ENCODE results near the gene TMEM135.

The TMEM135 gene

GRCh38 chr11:87193756-87194470, 156.2 kb downstream of the TMEM135 start:
- no peak overlapping the region for H3K4me3 ChIP-seq (ENCODE audit: low read length)
- TF ChIP-seq CTCF (conservative IDR thresholded peaks at IDR 0.05; ENCODE audit: low read length), result no peak
- no peak for DNase-seq (ENCODE audit: low read depth)

DNA sequence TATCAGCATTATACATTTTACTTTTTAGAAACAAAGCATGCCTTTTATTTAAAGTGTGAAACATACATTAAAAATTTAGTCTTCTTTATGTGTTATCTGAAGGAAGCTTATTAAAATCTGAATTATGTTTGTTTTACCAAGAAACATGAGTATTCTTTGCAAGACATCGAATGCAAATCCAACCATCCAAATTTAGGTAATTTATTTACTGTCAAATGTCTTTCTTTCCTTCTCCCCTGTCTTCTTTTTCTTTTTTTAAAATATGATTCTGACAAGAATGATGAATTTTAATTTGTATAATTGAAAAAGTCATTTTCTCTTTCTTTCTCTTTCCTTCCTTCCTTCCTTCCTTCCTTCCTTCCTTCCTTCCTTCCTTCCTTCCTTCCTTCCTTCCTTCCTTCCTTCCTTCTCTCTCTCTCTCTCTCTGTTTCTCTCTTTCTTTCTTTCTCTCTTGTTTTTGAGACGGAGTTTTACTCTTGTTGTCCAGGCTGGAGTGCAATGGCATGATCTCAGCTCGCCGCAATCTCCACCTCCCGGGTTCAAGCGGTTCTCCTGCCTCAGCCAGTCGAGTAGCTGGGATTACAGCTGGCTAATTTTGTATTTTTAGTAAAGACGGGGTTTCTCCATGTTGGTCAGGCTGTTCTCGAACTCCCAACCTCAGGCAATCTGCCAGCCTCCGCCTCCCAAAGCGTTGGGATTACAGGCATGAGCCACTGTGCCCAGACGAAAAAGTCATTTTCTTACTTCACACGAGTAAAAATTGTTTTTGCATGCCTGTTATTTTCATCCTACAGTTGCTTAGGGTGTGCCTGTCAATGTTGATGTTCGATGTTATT, 157.5 kb downstream of the TMEM135 start:
- H3K4me3 ChIP-seq (ENCODE audit: low read length), result no peak overlapping the region
- no peak for TF ChIP-seq CTCF (conservative IDR thresholded peaks at IDR 0.05; ENCODE audit: low read length)
- no peak for DNase-seq (ENCODE audit: low read depth)

GRCh38 chr11:87198266-87198881, 160.6 kb downstream of the TMEM135 start:
- H3K4me3 ChIP-seq (ENCODE audit: low read length), result no peak overlapping the region
- no peak for DNase-seq (ENCODE audit: low read depth)
- no peak for TF ChIP-seq CTCF (conservative IDR thresholded peaks at IDR 0.05; ENCODE audit: low read length)

- TF ChIP-seq CTCF (conservative IDR thresholded peaks at IDR 0.05; ENCODE audit: low read length), result no peak
- no peak overlapping the region for H3K4me3 ChIP-seq (ENCODE audit: low read length)
- DNase-seq (ENCODE audit: low read depth), result no peak
Measured at GRCh38 chr11:87201376-87201775, 163.6 kb downstream of the TMEM135 start.

DNA sequence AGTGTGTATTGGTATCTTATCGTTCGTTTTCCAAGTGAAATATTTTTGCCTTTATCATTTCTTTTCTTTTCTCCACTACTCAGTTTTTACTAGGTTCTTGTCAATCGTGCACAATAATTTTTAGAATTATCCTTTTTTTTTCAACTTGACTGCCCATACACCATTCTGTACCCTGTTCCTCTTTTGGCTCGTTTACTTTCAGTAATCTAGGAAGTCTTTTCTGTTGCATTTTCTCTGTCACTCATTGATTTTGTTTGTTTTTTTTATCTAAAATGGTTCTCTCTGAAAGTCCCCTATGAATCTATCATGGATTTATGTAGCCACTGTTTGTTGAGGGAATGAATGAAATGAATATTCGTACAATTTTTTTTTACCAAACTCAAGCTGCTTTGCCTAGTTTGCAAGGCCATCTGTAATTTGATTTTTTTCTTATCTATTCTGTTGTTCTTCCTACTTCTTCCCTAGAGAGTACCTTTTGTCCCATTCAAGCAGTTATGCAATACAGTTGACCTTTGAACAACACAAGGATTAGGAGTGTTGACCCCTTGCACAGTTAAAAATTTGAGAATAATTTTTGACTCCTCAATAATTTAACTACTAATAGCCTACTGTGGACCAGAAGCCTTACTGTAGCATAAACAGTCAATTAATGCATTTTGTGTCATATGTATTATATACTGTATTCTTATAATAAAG, 166.3 kb downstream of the TMEM135 start:
- H3K4me3 ChIP-seq (ENCODE audit: low read length), result no peak overlapping the region
- no peak for TF ChIP-seq CTCF (conservative IDR thresholded peaks at IDR 0.05; ENCODE audit: low read length)
- no peak for DNase-seq (ENCODE audit: low read depth)

GRCh38 chr11:87212891-87213290, 175.2 kb downstream of the TMEM135 start:
- TF ChIP-seq CTCF (conservative IDR thresholded peaks at IDR 0.05; ENCODE audit: low read length), result no peak
- DNase-seq (ENCODE audit: low read depth), result no peak
- no peak overlapping the region for H3K4me3 ChIP-seq (ENCODE audit: low read length)

Measured in AG10803 (cell line).